K562 (cell line): ENCODE data around the gene SLC26A6. TPM values are rescaled to one million over a fixed set of nuclear protein-coding genes. Genes with fewer than 3 reads are reported as not detected.
A peak's percentile ranks its signal among the peaks of the same experiment; 100 is the strongest.

Experiments used
- ARHGAP35 ChIP-seq: fragments of 450-650 bp; IDR thresholded peaks from 2 replicates; pipeline ENCODE4 v1.6.1; 2018; ENCODE audit not compliant: partially characterized antibody
- CBFB ChIP-seq: sonication (generic); formaldehyde crosslinking; IDR thresholded peaks from 2 replicates; pipeline ENCODE4 v1.4.0; 2020; ENCODE audit warnings: mild to moderate bottlenecking, missing genetic modification reagents
- GTF2E2 ChIP-seq: fragments of 200-800 bp; sonication (Bioruptor generic); IDR thresholded peaks from 2 replicates; pipeline ENCODE4 v1.6.1; 2016; ENCODE audit warnings: missing genetic modification characterization, missing compliant biosample characterization
- HES1 ChIP-seq: fragments of 450-650 bp; IDR thresholded peaks from 2 replicates; pipeline ENCODE4 v1.6.1; 2016; ENCODE audit warnings: low read depth, mild to moderate bottlenecking, moderate library complexity
- MAFG ChIP-seq: fragments of 450-650 bp; conservative IDR thresholded peaks from 2 replicates; pipeline ENCODE4 v1.6.1; 2016; ENCODE audit warnings: missing genetic modification characterization, missing compliant biosample characterization
- NFE2 ChIP-seq: IDR thresholded peaks from 2 replicates; pipeline ENCODE4 v1.6.1; 2014; ENCODE audit warnings: antibody characterized with exemption, low read depth
- NFE2L1 ChIP-seq: fragments of 450-650 bp; IDR thresholded peaks from 2 replicates; pipeline ENCODE4 v1.6.1; 2016; ENCODE audit warnings: missing genetic modification characterization, low read depth, mild to moderate bottlenecking, missing compliant biosample characterization, moderate library complexity, borderline replicate concordance
- PHF21A ChIP-seq: fragments of 450-650 bp; IDR thresholded peaks from 2 replicates; pipeline ENCODE4 v1.6.1; 2017; ENCODE audit warnings: low read depth, borderline replicate concordance
- TGIF2 ChIP-seq: sonication (generic); formaldehyde crosslinking; IDR thresholded peaks from 2 replicates; pipeline ENCODE4 v1.8.1; 2022; ENCODE audit warnings: mild to moderate bottlenecking, missing genetic modification reagents, moderate library complexity
- ZNF165 ChIP-seq: fragments of 250-450 bp; sonication (Bioruptor Pico); IDR thresholded peaks from 2 replicates; pipeline ENCODE4 v1.4.0; 2020; ENCODE audit warnings: borderline replicate concordance
- ZNF407 ChIP-seq: fragments of 450-650 bp; IDR thresholded peaks from 2 replicates; pipeline ENCODE4 v1.6.1; 2016; ENCODE audit warnings: low read depth
- ZNF507 ChIP-seq: conservative IDR thresholded peaks from 2 replicates; pipeline ENCODE4 v1.6.1; 2017; ENCODE audit warnings: missing genetic modification characterization, missing compliant biosample characterization
- ZNF609 ChIP-seq: sonication (generic); formaldehyde crosslinking; IDR thresholded peaks from 2 replicates; pipeline ENCODE4 v1.8.1; 2023; ENCODE audit warnings: missing genetic modification reagents, mild to moderate bottlenecking, borderline replicate concordance
- ZNF76 ChIP-seq: fragments of 250-450 bp; sonication (Bioruptor Pico); IDR thresholded peaks from 2 replicates; pipeline ENCODE4 v1.4.0; 2020; ENCODE audit warnings: mild to moderate bottlenecking, moderate library complexity, borderline replicate concordance
- ZNF77 ChIP-seq: fragments of 250-450 bp; sonication (Bioruptor Pico); IDR thresholded peaks from 2 replicates; pipeline ENCODE4 v1.5.0; 2020
- polyA plus RNA-seq, 8 experiments: library from polyadenylated mRNA; depleted of rRNA in 4 of 8; stranded (reverse) in 5 of 8; unstranded in 3 of 8; fragments of >200 nt; fragmentation: Nextera tagmentation in 2 of 8; fragmentation: Illumina TruSeq in 1 of 8; extraction: Ambion mirVana in 2 of 8; extraction: Trizol in 1 of 8; gene quantifications; 2 replicates each; pipeline versions ENCODE4 v1.2.1 to v1.2.3, GENCODE V29; 2011 to 2014; ENCODE audit warnings: inconsistent platforms in 1 of 8, missing spikeins in 1 of 8
- total RNA-seq, 7 experiments: library from RNA; depleted of rRNA in 6 of 7; stranded (reverse); fragments of >200 nt in 6 of 7; fragmentation: Illumina TruSeq in 2 of 7; extraction: Trizol in 2 of 7; gene quantifications; 2 replicates each; pipeline versions ENCODE4 v1.2.1 to v1.2.3, GENCODE V29; 2011 to 2021; ENCODE audit warnings: low replicate concordance in 1 of 7

SLC26A6 gene
- total and polyA plus RNA-seq, 9 of the 15 experiments (the other 6 are each of a cell fraction or from before 2014, with no cell fraction given): 2.1 to 27.2 (median 14.8) TPM

GRCh38 chr3:48661501-48662144 is 26.4 kb upstream of the SLC26A6 start (continued):
- no peak for TF ChIP-seq CBFB
- TF ChIP-seq ZNF77: no peak
- no peak for TF ChIP-seq ZNF407
- TF ChIP-seq NFE2: no peak
- TF ChIP-seq MAFG (tag): no peak
- TF ChIP-seq ARHGAP35: no peak
- TF ChIP-seq HES1: no peak
- no peak for TF ChIP-seq PHF21A
- no peak for TF ChIP-seq ZNF76 (CRISPR knock-in tag)
- no peak for TF ChIP-seq ZNF507
- peak; percentile 97 for TF ChIP-seq ZNF609
- TF ChIP-seq GTF2E2 (tag): no peak
- no peak for TF ChIP-seq ZNF165 (CRISPR knock-in tag)
- TF ChIP-seq TGIF2: peak; percentile 99
- TF ChIP-seq NFE2L1 (tag): no peak
